Measurements from ENCODE around the gene DAZL. TPM values are rescaled to one million over a fixed set of nuclear protein-coding genes. Genes with fewer than 3 reads are reported as not detected.

DAZL gene
- total RNA-seq, 1 experiment from 2014 or later = not detected

GRCh38 chr3:16545413-16546185, 59.6 kb downstream of the DAZL start:
- no peak for DNase-seq (ENCODE audit: low spot score)

DNA sequence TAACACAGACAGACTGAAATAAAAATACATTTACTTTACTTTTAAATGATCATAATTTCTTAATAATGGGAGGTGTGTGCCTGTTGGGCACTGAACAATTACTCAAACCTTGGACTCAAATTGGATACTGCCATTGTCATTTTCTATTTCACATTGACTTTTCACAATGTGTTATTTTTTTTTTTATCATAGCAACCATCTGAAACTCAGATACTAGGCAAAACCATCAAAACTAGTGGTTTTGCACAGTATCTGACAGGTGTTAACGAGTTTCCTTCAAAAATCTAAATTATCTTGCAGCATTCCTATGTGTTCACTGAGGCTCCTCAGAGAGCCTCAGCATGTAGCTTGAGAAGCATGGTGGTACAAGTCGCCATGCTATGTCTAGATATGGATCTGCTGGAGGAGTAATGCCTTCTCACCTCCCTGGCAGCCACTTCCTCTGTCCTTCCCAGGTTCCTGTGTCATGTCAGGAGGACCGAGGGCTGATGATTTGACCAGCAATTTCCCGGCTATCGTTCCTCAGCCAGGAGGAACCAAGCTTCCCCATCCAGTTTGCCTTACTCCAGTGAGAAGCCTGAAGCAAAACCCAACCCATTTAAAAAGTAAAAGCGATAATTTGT, 61.9 kb downstream of the DAZL start:
- no peak for DNase-seq (ENCODE audit: low spot score)

GRCh38 chr3:16538507-16538906, 66.7 kb downstream of the DAZL start:
- DNase-seq (ENCODE audit: low spot score) = no peak

DNA sequence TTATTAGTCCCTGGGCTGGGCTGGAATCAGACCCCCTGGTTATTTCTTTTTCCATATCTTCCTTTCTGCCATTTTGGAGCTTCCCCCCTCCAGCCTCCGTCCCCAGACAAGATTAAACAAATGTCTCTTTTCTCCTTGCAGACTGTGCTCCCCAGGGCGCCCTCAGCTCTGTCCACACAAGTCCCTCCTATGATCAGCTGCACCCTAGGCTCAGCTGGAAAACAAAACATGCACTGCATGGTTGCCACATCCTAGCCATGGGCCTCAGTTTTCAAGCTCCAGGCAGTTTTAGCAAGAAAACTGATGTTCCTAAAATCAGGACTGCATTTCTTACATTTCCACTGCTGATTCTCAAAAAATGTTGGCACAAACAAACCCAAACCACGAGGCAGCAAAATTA, 68.2 kb downstream of the DAZL start:
- DNase-seq (ENCODE audit: low spot score) = no peak

Other genes starting within 250 kb of the DAZL start
- 1.9 and 5.4 TPM in 2 replicates for gene RFTN1, start 91.7 kb downstream of the DAZL start, total RNA-seq (2014; rRNA removed; shearing (Covaris generic))